CD14-positive monocyte (primary cell): ENCODE results near the gene IDS. TPM values are rescaled to one million over a fixed set of nuclear protein-coding genes. Genes with fewer than 3 reads are reported as not detected.
"Not testable (repeated sequence)": the region's sequence is repeated elsewhere in the genome, so short reads cannot be mapped to it uniquely, and the experiment has no call there.

Experiments
- DNase-seq, 3 donors: peaks; one replicate each; pipeline ENCODE4 v3.0.0-alpha.2; 2011 to 2022
- H2AFZ ChIP-seq: 2 replicates; pipeline ENCODE4 v1.6.0; 2012; ENCODE audit warnings: mild to moderate bottlenecking, low read depth, low read length, inconsistent platforms; ENCODE audit not compliant: insufficient read depth, poor library complexity, severe bottlenecking
- H3K27ac ChIP-seq, 2 donors: 1 replicate in 1 of 2; 2 replicates in 1 of 2; pipeline ENCODE4 v1.5.1; 2012 to 2013; ENCODE audit warnings: low read length in 2 of 2, control low read depth in 1 of 2, inconsistent platforms in 1 of 2, low read depth in 1 of 2, mild to moderate bottlenecking in 1 of 2
- H3K27me3 ChIP-seq, 2 donors: one replicate each; pipeline versions ENCODE4 v1.6.0 to v1.6.1; 2011 to 2013; ENCODE audit warnings: low read length in 2 of 2; ENCODE audit not compliant: control insufficient read depth in 2 of 2, insufficient read depth in 2 of 2
- H3K36me3 ChIP-seq, 2 donors: replicated peaks in 1 of 2; 1 replicate in 1 of 2; 2 replicates in 1 of 2; pipeline versions ENCODE4 v1.5.1 to v1.6.1; 2012 to 2013; ENCODE audit warnings: low read length in 2 of 2, control low read depth in 1 of 2, inconsistent platforms in 1 of 2, mild to moderate bottlenecking in 1 of 2; ENCODE audit not compliant: insufficient read depth in 2 of 2, control insufficient read depth in 1 of 2
- H3K4me1 ChIP-seq, 2 donors: 1 replicate in 1 of 2; 2 replicates in 1 of 2; pipeline versions ENCODE4 v1.5.1 to v1.6.1; 2012 to 2013; ENCODE audit warnings: low read length in 2 of 2, control low read depth in 1 of 2, inconsistent platforms in 1 of 2, mild to moderate bottlenecking in 1 of 2, moderate library complexity in 1 of 2; ENCODE audit not compliant: insufficient read depth in 2 of 2, control insufficient read depth in 1 of 2
- H3K4me2 ChIP-seq: replicated peaks from 2 replicates; pipeline ENCODE3; 2012; ENCODE audit warnings: low read length, moderate library complexity, mild to moderate bottlenecking; ENCODE audit not compliant: poor library complexity, severe bottlenecking; ENCODE audit errors: extremely low read depth
- H3K4me3 ChIP-seq, 3 experiments: fragments of 200-600 bp in 1 of 3; sonication (generic) in 1 of 3; replicated peaks in 1 of 3; 1 replicate in 2 of 3; 2 replicates in 1 of 3; pipeline ENCODE4 v1.5.1; 2011 to 2013; ENCODE audit warnings: low read length in 3 of 3, mild to moderate bottlenecking in 3 of 3, control low read depth in 2 of 3, low read depth in 2 of 3, inconsistent platforms in 1 of 3, moderate library complexity in 1 of 3
- H3K79me2 ChIP-seq: 2 replicates; pipeline ENCODE4 v1.6.0; 2012; ENCODE audit warnings: mild to moderate bottlenecking, control low read depth, inconsistent platforms, low read length, moderate library complexity; ENCODE audit not compliant: insufficient read depth
- H3K9ac ChIP-seq: 2 replicates; pipeline ENCODE4 v1.6.0; 2017; ENCODE audit warnings: low read length, mild to moderate bottlenecking; ENCODE audit not compliant: insufficient read depth, poor library complexity, severe bottlenecking
- H3K9me3 ChIP-seq, 2 donors: replicated peaks in 1 of 2; 1 replicate in 1 of 2; 2 replicates in 1 of 2; pipeline versions ENCODE4 v1.5.1 to v1.6.1; 2012 to 2013; ENCODE audit warnings: low read length in 2 of 2, control low read depth in 1 of 2; ENCODE audit not compliant: control insufficient read depth in 1 of 2, insufficient read depth in 1 of 2
- H4K20me1 ChIP-seq: 2 replicates; pipeline ENCODE4 v1.6.0; 2012; ENCODE audit warnings: mild to moderate bottlenecking, low read length, control low read depth, moderate library complexity; ENCODE audit not compliant: insufficient read depth
- H3K27ac Mint-ChIP-seq, 7 donors: one replicate each; pipeline ENCODE4 v1.8.0; 2020; ENCODE audit warnings: mild to moderate bottlenecking in 7 of 7, mixed read lengths in 7 of 7, moderate library complexity in 6 of 7, inconsistent platforms in 2 of 7
- H3K27me3 Mint-ChIP-seq, 3 donors: one replicate each; pipeline ENCODE4 v1.8.0; 2021 to 2022; ENCODE audit warnings: low read depth in 3 of 3, mild to moderate bottlenecking in 3 of 3, mixed read lengths in 3 of 3, moderate library complexity in 3 of 3, inconsistent platforms in 1 of 3
- H3K36me3 Mint-ChIP-seq, 2 donors: one replicate each; pipeline ENCODE4 v1.8.0; 2020; ENCODE audit warnings: mixed read lengths in 2 of 2, inconsistent platforms in 1 of 2, mild to moderate bottlenecking in 1 of 2
- H3K4me1 Mint-ChIP-seq: one replicate; pipeline ENCODE4 v1.8.0; 2020; ENCODE audit warnings: mild to moderate bottlenecking, mixed read lengths
- H3K4me3 Mint-ChIP-seq, 2 donors: one replicate each; pipeline ENCODE4 v1.8.0; 2020; ENCODE audit warnings: mild to moderate bottlenecking in 2 of 2, mixed read lengths in 2 of 2, moderate library complexity in 1 of 2
- H3K9me3 Mint-ChIP-seq, 7 donors: one replicate each; pipeline ENCODE4 v1.8.0; 2020 to 2022; ENCODE audit warnings: mixed read lengths in 7 of 7, mild to moderate bottlenecking in 6 of 7, moderate library complexity in 6 of 7, inconsistent platforms in 2 of 7
- CTCF ChIP-seq: fragments of 200-600 bp; IDR thresholded peaks from one replicate; pipeline ENCODE4 v1.8.0; 2022; ENCODE audit warnings: antibody characterized with exemption, mild to moderate bottlenecking
- WGBS: methylation state at CpG from one replicate; pipeline ENCODE4 v1.1.5; 2013; ENCODE audit warnings: missing lambda C conversion rate; ENCODE audit not compliant: insufficient coverage; 5-methylcytosine and 5-hydroxymethylcytosine counted together
- intact Hi-C, 2 donors: fragments of 100-400 bp; cut with micrococcal nuclease; formaldehyde crosslinking; loops; one replicate each; pipeline versions ENCODE4 v1.15.0 to v1.15.1; 2023
- polyA plus RNA-seq, 3 donors: library from polyadenylated mRNA; depleted of rRNA in 1 of 3; unstranded in 2 of 3; stranded (reverse) in 1 of 3; fragments of 300-500 nt in 2 of 3; fragments of >200 nt in 1 of 3; fragmentation: Illumina TruSeq in 2 of 3; gene quantifications; 1 replicate in 2 of 3; 2 replicates in 1 of 3; pipeline ENCODE4 v1.2.3, GENCODE V29; 2012 to 2021

The IDS gene
- polyA plus RNA-seq, 3 donors = 79.5 to 113 (median 94.3) TPM

GRCh38 chrX:149505671-149506070, 565 bp upstream of the IDS start:
- peak overlapping the region in 1 of 3 experiments; percentile 77 for H3K4me3 ChIP-seq
- H3K9ac ChIP-seq = no peak overlapping the region
- H3K36me3 ChIP-seq = peaks cover 18 to 19% of the 10 kb centered on the region in 2 donors
- intact Hi-C loops = loop anchor here in 1 of 2 donors (10.0 kb wide), 1 partner anchor 1591 kb away; the partner anchor contains the start of gene FMR1
- Mint-ChIP-seq H3K36me3 (peaks cover 11 to 22% of the 10 kb centered on the region in 2 donors), H3K27ac (peak overlapping the region; percentile 54 to 99 (median 73)), H3K27me3 (peaks cover 0 to 5% (median 0%) of the 10 kb centered on the region in 3 donors), H3K4me1 (peaks cover 22% of the 10 kb centered on the region), H3K4me3 (peak overlapping the region in 1 of 2 donors; percentile 55), H3K9me3 (peaks cover 0 to 3% (median 0%) of the 10 kb centered on the region in 7 donors)
- no peaks in the 10 kb centered on the region for H3K27me3 ChIP-seq
- H3K9me3 ChIP-seq = no peaks in the 10 kb centered on the region
- H4K20me1 ChIP-seq = peaks cover 21% of the 10 kb centered on the region
- peak overlapping the region; percentile 73 for H3K4me2 ChIP-seq
- H2AFZ ChIP-seq = no peak overlapping the region
- TF ChIP-seq CTCF = no peak
- WGBS = 95% methylated on average over 4 of the region's 9 CpGs
- peak overlapping the region in 1 of 2 donors; percentile 93 for H3K27ac ChIP-seq
- peaks cover 5% of the 10 kb centered on the region for H3K79me2 ChIP-seq
- peaks cover 23 to 32% of the 10 kb centered on the region in 2 donors for H3K4me1 ChIP-seq
- DNase-seq = no peak

GRCh38 chrX:149504226-149504914, 736 bp downstream of the IDS start:
- Histone ChIP-seq H4K20me1 (peaks cover 27% of the 10 kb centered on the region), H3K27ac (peak overlapping the region; percentile 93 to 94), H3K79me2 (peaks cover 5% of the 10 kb centered on the region), H3K9ac (peak overlapping the region; percentile 83), H3K4me3 (peak overlapping the region; percentile 63 to 77 (median 76)), H3K27me3 (no peaks in the 10 kb centered on the region), H3K4me2 (peak overlapping the region; percentile 73), H3K9me3 (no peaks in the 10 kb centered on the region), H3K4me1 (peaks cover 14 to 22% of the 10 kb centered on the region in 2 donors), H3K36me3 (peaks cover 26 to 29% of the 10 kb centered on the region in 2 donors), H2AFZ (no peak overlapping the region)
- H3K27me3 Mint-ChIP-seq = peaks cover 0 to 5% (median 0%) of the 10 kb centered on the region in 3 donors
- 17% methylated on average over 7 of the region's 10 CpGs for WGBS
- peaks cover 21 to 34% of the 10 kb centered on the region in 2 donors for H3K36me3 Mint-ChIP-seq
- peak; percentile 64 to 66 (median 64) for DNase-seq
- H3K4me3 Mint-ChIP-seq = peak overlapping the region; percentile 90 to 98
- peak overlapping the region; percentile 85 to 99 (median 97) for H3K27ac Mint-ChIP-seq
- peaks cover 0 to 3% (median 0%) of the 10 kb centered on the region in 7 donors for H3K9me3 Mint-ChIP-seq
- peak; percentile 30 for TF ChIP-seq CTCF
- intact Hi-C loops = loop anchor here in 1 of 2 donors (10.0 kb wide), 1 partner anchor 1590 kb away; the partner anchor contains the start of gene FMR1
- peaks cover 15% of the 10 kb centered on the region for H3K4me1 Mint-ChIP-seq

GRCh38 chrX:149503446-149503845, 1.7 kb downstream of the IDS start:
- H3K36me3 ChIP-seq = peaks cover 31 to 38% of the 10 kb centered on the region in 2 donors
- not testable (repeated sequence) for H3K79me2 ChIP-seq, H3K27me3 ChIP-seq, H2AFZ ChIP-seq, H3K9me3 Mint-ChIP-seq, H3K4me2 ChIP-seq, H3K27me3 Mint-ChIP-seq, H3K9me3 ChIP-seq
- Mint-ChIP-seq H3K4me3 (peak overlapping the region; percentile 90 to 98), H3K4me1 (peaks cover 15% of the 10 kb centered on the region), H3K36me3 (peaks cover 31 to 43% of the 10 kb centered on the region in 2 donors), H3K27ac (peak overlapping the region; percentile 85 to 99 (median 97))
- no CpG with 5 or more reads among the region's 10 CpGs for WGBS
- intact Hi-C loops = loop anchor here in 1 of 2 donors (10.0 kb wide), 1 partner anchor 1589 kb away; the partner anchor contains the start of gene FMR1
- H3K9ac ChIP-seq = peak overlapping the region; percentile 83
- H3K4me3 ChIP-seq = peak overlapping the region in 2 of 3 experiments; percentile 14 to 77
- H4K20me1 ChIP-seq = peaks cover 27% of the 10 kb centered on the region
- H3K27ac ChIP-seq = peak overlapping the region; percentile 93 to 94
- peaks cover 14 to 22% of the 10 kb centered on the region in 2 donors for H3K4me1 ChIP-seq
- peak; percentile 66 to 88 (median 74) for DNase-seq
